HL-60 (cell line): ENCODE measurements around the gene DPM1.

Source experiments
- GABPA ChIP-seq: IDR thresholded peaks from 2 replicates; pipeline ENCODE4 v1.6.1; 2012; ENCODE audit warnings: low read depth
- POLR2AphosphoS5 ChIP-seq: IDR thresholded peaks from 2 replicates; pipeline ENCODE4 v1.6.1; 2012; ENCODE audit warnings: low read depth
- SPI1 ChIP-seq: IDR thresholded peaks from 2 replicates; pipeline ENCODE4 v1.6.1; 2012; ENCODE audit warnings: low read depth, mild to moderate bottlenecking, borderline replicate concordance
- TF ChIP-seq, protein P1 (sequence below): IDR thresholded peaks from one replicate; pipeline ENCODE4 v1.5.1; 2011; ENCODE audit warnings: low read length, control low read depth, inconsistent platforms; ENCODE audit not compliant: insufficient read depth
- TF ChIP-seq, protein P2 (sequence below): IDR thresholded peaks from 2 replicates; pipeline ENCODE4 v1.6.1; 2012; ENCODE audit warnings: low read depth; ENCODE audit not compliant: insufficient replicate concordance

DNA sequence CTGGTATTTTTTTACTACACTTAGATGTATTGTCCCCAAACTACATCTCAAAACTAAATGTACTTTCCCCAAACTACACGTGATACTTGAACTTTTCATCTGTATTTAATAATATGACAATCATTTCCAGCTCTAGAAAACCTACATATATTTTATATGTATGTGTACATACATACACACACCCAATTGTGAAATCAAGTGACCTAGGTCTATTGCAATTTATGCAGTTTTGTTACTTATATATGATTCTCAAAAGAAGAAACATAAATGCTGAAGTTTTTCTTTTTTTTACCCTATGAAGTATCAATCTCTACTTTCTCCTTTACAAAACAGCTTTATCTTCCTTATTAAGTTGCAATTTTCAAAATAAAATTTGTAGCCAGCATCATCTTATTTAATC lies 31.8 kb downstream of the DPM1 start:
- TF ChIP-seq, protein P1, sequence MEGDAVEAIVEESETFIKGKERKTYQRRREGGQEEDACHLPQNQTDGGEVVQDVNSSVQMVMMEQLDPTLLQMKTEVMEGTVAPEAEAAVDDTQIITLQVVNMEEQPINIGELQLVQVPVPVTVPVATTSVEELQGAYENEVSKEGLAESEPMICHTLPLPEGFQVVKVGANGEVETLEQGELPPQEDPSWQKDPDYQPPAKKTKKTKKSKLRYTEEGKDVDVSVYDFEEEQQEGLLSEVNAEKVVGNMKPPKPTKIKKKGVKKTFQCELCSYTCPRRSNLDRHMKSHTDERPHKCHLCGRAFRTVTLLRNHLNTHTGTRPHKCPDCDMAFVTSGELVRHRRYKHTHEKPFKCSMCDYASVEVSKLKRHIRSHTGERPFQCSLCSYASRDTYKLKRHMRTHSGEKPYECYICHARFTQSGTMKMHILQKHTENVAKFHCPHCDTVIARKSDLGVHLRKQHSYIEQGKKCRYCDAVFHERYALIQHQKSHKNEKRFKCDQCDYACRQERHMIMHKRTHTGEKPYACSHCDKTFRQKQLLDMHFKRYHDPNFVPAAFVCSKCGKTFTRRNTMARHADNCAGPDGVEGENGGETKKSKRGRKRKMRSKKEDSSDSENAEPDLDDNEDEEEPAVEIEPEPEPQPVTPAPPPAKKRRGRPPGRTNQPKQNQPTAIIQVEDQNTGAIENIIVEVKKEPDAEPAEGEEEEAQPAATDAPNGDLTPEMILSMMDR: no peak
- TF ChIP-seq POLR2AphosphoS5 (no peak), SPI1 (no peak), GABPA (no peak)
- TF ChIP-seq, protein P2, sequence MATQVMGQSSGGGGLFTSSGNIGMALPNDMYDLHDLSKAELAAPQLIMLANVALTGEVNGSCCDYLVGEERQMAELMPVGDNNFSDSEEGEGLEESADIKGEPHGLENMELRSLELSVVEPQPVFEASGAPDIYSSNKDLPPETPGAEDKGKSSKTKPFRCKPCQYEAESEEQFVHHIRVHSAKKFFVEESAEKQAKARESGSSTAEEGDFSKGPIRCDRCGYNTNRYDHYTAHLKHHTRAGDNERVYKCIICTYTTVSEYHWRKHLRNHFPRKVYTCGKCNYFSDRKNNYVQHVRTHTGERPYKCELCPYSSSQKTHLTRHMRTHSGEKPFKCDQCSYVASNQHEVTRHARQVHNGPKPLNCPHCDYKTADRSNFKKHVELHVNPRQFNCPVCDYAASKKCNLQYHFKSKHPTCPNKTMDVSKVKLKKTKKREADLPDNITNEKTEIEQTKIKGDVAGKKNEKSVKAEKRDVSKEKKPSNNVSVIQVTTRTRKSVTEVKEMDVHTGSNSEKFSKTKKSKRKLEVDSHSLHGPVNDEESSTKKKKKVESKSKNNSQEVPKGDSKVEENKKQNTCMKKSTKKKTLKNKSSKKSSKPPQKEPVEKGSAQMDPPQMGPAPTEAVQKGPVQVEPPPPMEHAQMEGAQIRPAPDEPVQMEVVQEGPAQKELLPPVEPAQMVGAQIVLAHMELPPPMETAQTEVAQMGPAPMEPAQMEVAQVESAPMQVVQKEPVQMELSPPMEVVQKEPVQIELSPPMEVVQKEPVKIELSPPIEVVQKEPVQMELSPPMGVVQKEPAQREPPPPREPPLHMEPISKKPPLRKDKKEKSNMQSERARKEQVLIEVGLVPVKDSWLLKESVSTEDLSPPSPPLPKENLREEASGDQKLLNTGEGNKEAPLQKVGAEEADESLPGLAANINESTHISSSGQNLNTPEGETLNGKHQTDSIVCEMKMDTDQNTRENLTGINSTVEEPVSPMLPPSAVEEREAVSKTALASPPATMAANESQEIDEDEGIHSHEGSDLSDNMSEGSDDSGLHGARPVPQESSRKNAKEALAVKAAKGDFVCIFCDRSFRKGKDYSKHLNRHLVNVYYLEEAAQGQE: no peak
